NCI-H1105 treated with DMSO at 0.1 percent for 48 hours (cell line): ENCODE results near the gene P3H1.
"Not testable (repeated sequence)": the region's sequence is repeated elsewhere in the genome, so short reads cannot be mapped to it uniquely, and the experiment has no call there.

Experiments
- DNase-seq: peaks from one replicate; lab custom pipeline; 2025; lab: John Stamatoyannopoulos, UW

The P3H1 gene

GRCh38 chr1:42730002-42730401, 36.8 kb downstream of the P3H1 start:
- DNase-seq = no peak

GRCh38 chr1:42725820-42726219, 41.0 kb downstream of the P3H1 start:
- not testable (repeated sequence) for DNase-seq

- no peak for DNase-seq
These were observed 43.3 kb downstream of the P3H1 start for GRCh38 chr1:42723511-42723910.

GRCh38 chr1:42722403-42722802, 44.4 kb downstream of the P3H1 start:
- not testable (repeated sequence) for DNase-seq

- peak; percentile 7 for DNase-seq
These were observed 44.9 kb downstream of the P3H1 start for GRCh38 chr1:42721926-42722325.

- DNase-seq = no peak
These were observed 46.0 kb downstream of the P3H1 start for GRCh38 chr1:42720868-42721267.

GRCh38 chr1:42714441-42714840, 52.4 kb downstream of the P3H1 start:
- DNase-seq = not testable (repeated sequence)

GRCh38 chr1:42713293-42713692, 53.5 kb downstream of the P3H1 start:
- no peak for DNase-seq

GRCh38 chr1:42712808-42713207, 54.0 kb downstream of the P3H1 start:
- not testable (repeated sequence) for DNase-seq

- no peak for DNase-seq
These were observed 62.9 kb downstream of the P3H1 start for GRCh38 chr1:42703888-42704464.

- DNase-seq = no peak
These were observed 66.8 kb downstream of the P3H1 start for GRCh38 chr1:42700006-42700405.

GRCh38 chr1:42698081-42698813, 68.6 kb downstream of the P3H1 start:
- DNase-seq = no peak
